Ramos (cell line): ENCODE measurements around the gene MPEG1.

Experiments
- in situ Hi-C: fragments of 300-500 bp; cut with MboI; formaldehyde crosslinking; loops from one replicate; pipeline ENCODE4 v1.14.3; 2022; ENCODE audit warnings: low sequenced_read_pairs; ENCODE audit not compliant: unreplicated experiment

The MPEG1 gene

GRCh38 chr11:59191095-59191494 lies 21.6 kb downstream of the MPEG1 start:
- in situ Hi-C loops: no loop called here

- in situ Hi-C loops: no loop called here
Measured at GRCh38 chr11:59189986-59190385, 22.7 kb downstream of the MPEG1 start.

GRCh38 chr11:59188954-59189353 lies 23.8 kb downstream of the MPEG1 start:
- in situ Hi-C loops: no loop called here

- in situ Hi-C loops: no loop called here
Measured at GRCh38 chr11:59187587-59187986, 25.1 kb downstream of the MPEG1 start.

- in situ Hi-C loops: no loop called here
Measured at GRCh38 chr11:59187035-59187434, 25.7 kb downstream of the MPEG1 start.

GRCh38 chr11:59186130-59186594 lies 26.6 kb downstream of the MPEG1 start:
- in situ Hi-C loops: no loop called here

- in situ Hi-C loops: no loop called here
Measured at GRCh38 chr11:59185386-59185945, 27.3 kb downstream of the MPEG1 start.

- in situ Hi-C loops: no loop called here
Measured at GRCh38 chr11:59184691-59185339, 27.9 kb downstream of the MPEG1 start.

GRCh38 chr11:59183771-59184170 lies 29.0 kb downstream of the MPEG1 start:
- in situ Hi-C loops: no loop called here

- in situ Hi-C loops: no loop called here
Measured at GRCh38 chr11:59182457-59183151, 30.1 kb downstream of the MPEG1 start.

GRCh38 chr11:59181746-59182456 lies 30.8 kb downstream of the MPEG1 start:
- in situ Hi-C loops: no loop called here

GRCh38 chr11:59180907-59181306 lies 31.8 kb downstream of the MPEG1 start:
- in situ Hi-C loops: no loop called here

- in situ Hi-C loops: no loop called here
Measured at GRCh38 chr11:59180168-59180776, 32.5 kb downstream of the MPEG1 start.

- in situ Hi-C loops: no loop called here
Measured at GRCh38 chr11:59179121-59179520, 33.6 kb downstream of the MPEG1 start.

- in situ Hi-C loops: no loop called here
Measured at GRCh38 chr11:59178402-59178801, 34.3 kb downstream of the MPEG1 start.

GRCh38 chr11:59176330-59176729 lies 36.4 kb downstream of the MPEG1 start:
- in situ Hi-C loops: no loop called here

- in situ Hi-C loops: no loop called here
Measured at GRCh38 chr11:59175091-59175501, 37.6 kb downstream of the MPEG1 start.

GRCh38 chr11:59174664-59175033 lies 38.1 kb downstream of the MPEG1 start:
- in situ Hi-C loops: loop anchor here (5.0 kb wide), 1 partner anchor 258 kb away; no protein-coding TSS in a partner anchor

GRCh38 chr11:59173964-59174663 lies 38.6 kb downstream of the MPEG1 start:
- in situ Hi-C loops: loop anchor here (5.0 kb wide), 1 partner anchor 258 kb away; no protein-coding TSS in a partner anchor
